Loucy (cell line): ENCODE measurements around the gene LGALS1.

Source experiments
- H2AFZ ChIP-seq: fragments of 200-600 bp; sonication (generic); 2 replicates; pipeline ENCODE4 v1.6.0; 2016; ENCODE audit warnings: antibody characterized with exemption, mild to moderate bottlenecking, low read length, moderate library complexity
- H3F3A ChIP-seq: fragments of 200-600 bp; 2 replicates; pipeline ENCODE4 v1.6.0; 2016; ENCODE audit warnings: antibody characterized with exemption, low read depth, mild to moderate bottlenecking
- H3K27me3 ChIP-seq: fragments of 200-600 bp; sonication (generic); 2 replicates; pipeline ENCODE4 v1.6.1; 2014; ENCODE audit warnings: low read length, mild to moderate bottlenecking; ENCODE audit not compliant: insufficient read depth, poor library complexity, severe bottlenecking
- H3K36me3 ChIP-seq: fragments of 200-600 bp; sonication (generic); 2 replicates; pipeline ENCODE4 v1.6.1; 2016; ENCODE audit warnings: low read length; ENCODE audit not compliant: insufficient read depth
- H3K4me1 ChIP-seq: fragments of 200-600 bp; sonication (generic); 2 replicates; pipeline ENCODE4 v1.5.1; 2014; ENCODE audit warnings: low read length, mild to moderate bottlenecking; ENCODE audit not compliant: insufficient read depth, poor library complexity, severe bottlenecking
- H3K4me2 ChIP-seq: fragments of 200-600 bp; sonication (generic); 2 replicates; pipeline ENCODE4 v1.6.0; 2014; ENCODE audit warnings: antibody characterized with exemption, low read length, low read depth, mild to moderate bottlenecking; ENCODE audit not compliant: poor library complexity, severe bottlenecking
- H3K4me3 ChIP-seq: fragments of 200-600 bp; sonication (generic); 2 replicates; pipeline ENCODE4 v1.5.1; 2014; ENCODE audit warnings: low read length, mild to moderate bottlenecking, mixed read lengths; ENCODE audit not compliant: poor library complexity, severe bottlenecking
- H3K79me2 ChIP-seq: fragments of 200-600 bp; sonication (generic); 2 replicates; pipeline ENCODE4 v1.6.1; 2014; ENCODE audit warnings: low read length; ENCODE audit not compliant: insufficient read depth
- H3K9ac ChIP-seq: fragments of 200-600 bp; sonication (generic); 2 replicates; pipeline ENCODE4 v1.6.0; 2014; ENCODE audit warnings: mild to moderate bottlenecking, low read depth, low read length, moderate library complexity; ENCODE audit not compliant: poor library complexity, severe bottlenecking
- H3K9me2 ChIP-seq: fragments of 200-600 bp; sonication (generic); replicated peaks from 2 replicates; pipeline ENCODE4 v1.6.1; 2016; ENCODE audit warnings: low read depth, low read length, mixed read lengths
- H3K9me3 ChIP-seq: fragments of 200-600 bp; sonication (generic); 2 replicates; pipeline ENCODE4 v1.6.1; 2014; ENCODE audit warnings: mild to moderate bottlenecking, antibody characterized with exemption, low read length, low read depth; ENCODE audit not compliant: insufficient read depth
- H4K20me1 ChIP-seq: fragments of 200-600 bp; sonication (generic); 2 replicates; pipeline ENCODE4 v1.6.0; 2014; ENCODE audit warnings: antibody characterized with exemption, low read length, mild to moderate bottlenecking; ENCODE audit not compliant: insufficient read depth, poor library complexity, severe bottlenecking
- EZH2phosphoT487 ChIP-seq: fragments of 200-600 bp; IDR thresholded peaks from 2 replicates; pipeline ENCODE4 v1.6.1; 2018; ENCODE audit warnings: antibody characterized with exemption, mild to moderate bottlenecking, moderate library complexity, borderline replicate concordance
- TF ChIP-seq, protein P1 (sequence below): fragments of 200-600 bp; sonication (generic); conservative IDR thresholded peaks from 2 replicates; pipeline ENCODE4 v1.5.1; 2014; ENCODE audit warnings: mild to moderate bottlenecking, antibody characterized with exemption, low read length

LGALS1 gene

DNA sequence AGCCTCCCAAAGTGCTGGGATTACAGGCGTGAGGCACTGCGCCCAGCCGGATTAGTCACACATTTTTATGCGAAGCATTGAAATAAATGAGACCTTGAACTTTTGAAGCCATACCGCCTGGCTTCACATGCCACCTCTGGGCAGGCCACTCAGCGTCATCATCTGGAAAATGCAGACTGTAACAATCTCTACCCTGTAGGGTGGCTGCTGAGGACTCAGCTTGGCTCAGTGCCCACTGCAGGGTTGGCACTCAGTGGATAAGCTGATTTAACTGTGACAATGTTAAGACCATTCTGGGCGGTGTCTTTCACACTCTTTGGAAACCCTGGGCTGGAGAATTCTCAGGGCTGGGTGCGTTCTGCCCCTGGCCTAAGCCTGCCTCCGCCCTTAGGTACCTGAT lies 27.5 kb upstream of the LGALS1 start:
- Histone ChIP-seq H2AFZ (no peak overlapping the region), H3F3A (no peaks in the 10 kb centered on the region), H3K4me3 (no peak overlapping the region), H4K20me1 (peaks cover 6% of the 10 kb centered on the region), H3K36me3 (peaks cover 47% of the 10 kb centered on the region; the same call in 1 of the 2 replicates), H3K9me2 (no peaks in the 10 kb centered on the region), H3K9ac (no peak overlapping the region), H3K4me2 (no peak overlapping the region), H3K4me1 (peaks cover 4% of the 10 kb centered on the region), H3K27me3 (no peaks in the 10 kb centered on the region), H3K79me2 (peaks cover 12% of the 10 kb centered on the region; the same call in 1 of the 2 replicates), H3K9me3 (no peaks in the 10 kb centered on the region)
- TF ChIP-seq, protein P1, sequence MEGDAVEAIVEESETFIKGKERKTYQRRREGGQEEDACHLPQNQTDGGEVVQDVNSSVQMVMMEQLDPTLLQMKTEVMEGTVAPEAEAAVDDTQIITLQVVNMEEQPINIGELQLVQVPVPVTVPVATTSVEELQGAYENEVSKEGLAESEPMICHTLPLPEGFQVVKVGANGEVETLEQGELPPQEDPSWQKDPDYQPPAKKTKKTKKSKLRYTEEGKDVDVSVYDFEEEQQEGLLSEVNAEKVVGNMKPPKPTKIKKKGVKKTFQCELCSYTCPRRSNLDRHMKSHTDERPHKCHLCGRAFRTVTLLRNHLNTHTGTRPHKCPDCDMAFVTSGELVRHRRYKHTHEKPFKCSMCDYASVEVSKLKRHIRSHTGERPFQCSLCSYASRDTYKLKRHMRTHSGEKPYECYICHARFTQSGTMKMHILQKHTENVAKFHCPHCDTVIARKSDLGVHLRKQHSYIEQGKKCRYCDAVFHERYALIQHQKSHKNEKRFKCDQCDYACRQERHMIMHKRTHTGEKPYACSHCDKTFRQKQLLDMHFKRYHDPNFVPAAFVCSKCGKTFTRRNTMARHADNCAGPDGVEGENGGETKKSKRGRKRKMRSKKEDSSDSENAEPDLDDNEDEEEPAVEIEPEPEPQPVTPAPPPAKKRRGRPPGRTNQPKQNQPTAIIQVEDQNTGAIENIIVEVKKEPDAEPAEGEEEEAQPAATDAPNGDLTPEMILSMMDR, result no peak
- TF ChIP-seq EZH2phosphoT487, result no peak

DNA sequence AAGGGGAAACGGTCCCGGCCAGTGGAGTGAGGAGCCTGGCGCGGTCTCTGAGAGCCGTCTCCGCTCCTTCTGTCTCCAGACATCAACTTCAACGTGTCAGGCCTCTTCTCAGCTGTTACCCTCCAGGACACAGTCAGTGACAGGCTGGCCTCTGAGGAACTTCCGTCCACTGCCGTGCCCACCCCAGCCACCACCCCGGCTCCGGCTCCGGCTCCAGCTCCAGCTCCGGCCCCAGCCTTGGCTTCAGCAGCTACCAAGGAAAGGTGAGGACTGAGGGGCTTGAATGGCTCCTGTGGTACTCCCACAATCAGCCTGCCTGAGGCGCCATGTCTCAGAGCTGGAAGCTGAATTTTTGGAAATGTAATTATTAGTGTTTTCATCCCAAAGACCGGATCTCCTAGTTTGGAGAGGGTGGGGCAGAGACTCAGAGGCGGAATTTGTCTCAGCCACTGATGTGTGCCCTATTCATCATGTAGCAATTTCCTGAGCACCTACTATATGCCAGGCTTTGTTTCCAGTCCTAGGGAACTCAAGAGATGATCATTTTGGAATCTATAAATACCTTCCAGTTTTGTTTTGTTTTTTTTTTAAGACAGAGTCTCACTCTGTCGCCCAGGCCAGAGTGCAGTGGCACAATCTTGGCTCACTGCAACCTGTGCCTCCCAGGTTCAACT lies 24.8 kb upstream of the LGALS1 start:
- no peak overlapping the region for H3K9ac ChIP-seq
- peaks cover 37% of the 10 kb centered on the region; the same call in 1 of the 2 replicates for H3K36me3 ChIP-seq
- H3K9me3 ChIP-seq, result no peaks in the 10 kb centered on the region
- H3K9me2 ChIP-seq, result no peaks in the 10 kb centered on the region
- no peaks in the 10 kb centered on the region for H4K20me1 ChIP-seq
- H3K4me3 ChIP-seq, result no peak overlapping the region
- H2AFZ ChIP-seq, result no peak overlapping the region
- H3K4me1 ChIP-seq, result no peaks in the 10 kb centered on the region
- H3F3A ChIP-seq, result no peaks in the 10 kb centered on the region
- no peaks in the 10 kb centered on the region; the same call in 1 of the 2 replicates for H3K79me2 ChIP-seq
- H3K4me2 ChIP-seq, result no peak overlapping the region
- no peak for TF ChIP-seq EZH2phosphoT487
- TF ChIP-seq, protein P1, result no peak
- H3K27me3 ChIP-seq, result no peaks in the 10 kb centered on the region

DNA sequence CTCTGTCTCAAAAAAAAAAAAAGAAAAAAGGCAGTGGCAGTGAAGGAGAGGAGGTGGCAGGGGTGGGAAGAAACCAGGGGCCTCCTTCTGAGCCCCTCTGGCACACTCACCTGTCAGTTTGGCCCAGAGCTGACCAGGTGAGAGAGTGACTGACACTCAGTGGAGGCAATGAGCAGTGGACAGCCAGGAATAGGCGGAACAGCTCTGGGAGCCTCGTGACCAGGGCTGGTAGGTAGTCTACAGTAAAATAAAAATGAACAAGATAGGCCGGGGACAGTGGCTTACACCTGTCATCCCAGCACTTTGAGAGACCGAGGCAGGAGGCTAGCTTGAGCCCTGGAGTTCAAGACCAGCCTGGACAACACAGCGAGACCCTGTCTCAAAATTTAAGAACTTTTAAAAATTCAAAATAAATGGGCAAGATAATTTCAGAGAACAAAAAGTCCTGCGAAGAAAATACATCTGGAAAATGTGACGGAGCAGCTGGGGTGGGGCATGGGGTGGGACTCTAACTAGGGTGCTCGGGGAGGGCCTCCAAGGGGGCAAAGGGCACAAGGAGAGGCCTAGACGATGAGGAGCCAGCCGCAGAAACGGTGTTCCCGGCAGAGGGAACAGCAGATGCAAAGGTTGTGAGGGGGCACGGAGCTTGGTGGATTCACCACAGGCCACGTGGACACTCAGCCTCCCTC lies 20.7 kb upstream of the LGALS1 start:
- Histone ChIP-seq H3K9me2 (no peaks in the 10 kb centered on the region), H4K20me1 (peaks cover 6% of the 10 kb centered on the region), H3K4me2 (no peak overlapping the region), H3F3A (no peaks in the 10 kb centered on the region), H3K9me3 (no peaks in the 10 kb centered on the region), H3K4me1 (peaks cover 11% of the 10 kb centered on the region), H3K4me3 (no peak overlapping the region), H2AFZ (no peak overlapping the region), H3K79me2 (peaks cover 11% of the 10 kb centered on the region), H3K9ac (no peak overlapping the region), H3K27me3 (no peaks in the 10 kb centered on the region), H3K36me3 (peaks cover 28% of the 10 kb centered on the region; the same call in 1 of the 2 replicates)
- TF ChIP-seq, protein P1, result no peak
- TF ChIP-seq EZH2phosphoT487, result no peak
